Osteocyte (in vitro differentiated cells): ENCODE measurements around the gene NOTUM. TPM values are rescaled to one million over a fixed set of nuclear protein-coding genes. Genes with fewer than 3 reads are reported as not detected.

Experiments used
- DNase-seq: peaks from one replicate; pipeline ENCODE4 v3.0.0; 2021; ENCODE audit warnings: mixed read lengths; ENCODE audit not compliant: unreplicated experiment; ENCODE audit errors: extremely low spot score
- H3K27ac Mint-ChIP-seq: one replicate; pipeline ENCODE4 v1.8.0; 2021; ENCODE audit warnings: mild to moderate bottlenecking, mixed read lengths; ENCODE audit not compliant: unreplicated experiment
- H3K27me3 Mint-ChIP-seq: one replicate; pipeline ENCODE4 v1.8.0; 2021; ENCODE audit warnings: mixed read lengths; ENCODE audit not compliant: unreplicated experiment
- H3K36me3 Mint-ChIP-seq: one replicate; pipeline ENCODE4 v1.8.0; 2021; ENCODE audit warnings: mixed read lengths; ENCODE audit not compliant: unreplicated experiment
- H3K4me1 Mint-ChIP-seq: one replicate; pipeline ENCODE4 v1.8.0; 2021; ENCODE audit warnings: mixed read lengths; ENCODE audit not compliant: unreplicated experiment
- H3K4me3 Mint-ChIP-seq: one replicate; pipeline ENCODE4 v1.8.0; 2021; ENCODE audit warnings: mild to moderate bottlenecking, moderate library complexity, mixed read lengths; ENCODE audit not compliant: unreplicated experiment
- H3K9me3 Mint-ChIP-seq: one replicate; pipeline ENCODE4 v1.8.0; 2021; ENCODE audit warnings: mixed read lengths; ENCODE audit not compliant: unreplicated experiment
- CTCF ChIP-seq: fragments of 200-600 bp; sonication (generic); IDR thresholded peaks from 2 replicates; pipeline ENCODE4 v1.5.0; 2021; ENCODE audit warnings: antibody characterized with exemption, mild to moderate bottlenecking, moderate library complexity
- total RNA-seq: library from RNA; stranded (reverse); gene quantifications from 2 replicates; pipeline ENCODE4 v1.2.1, GENCODE V29; 2021

Gene NOTUM
- total RNA-seq, 1 donor from 2014 or later = 0.30 TPM

GRCh38 chr17:81923302-81924260, 37.4 kb downstream of the NOTUM start:
- DNase-seq = peak; percentile 91
- H3K9me3 Mint-ChIP-seq = no peaks in the 10 kb centered on the region
- H3K27ac Mint-ChIP-seq = peak overlapping the region; percentile 82
- H3K27me3 Mint-ChIP-seq = no peaks in the 10 kb centered on the region
- no peak for TF ChIP-seq CTCF
- peak overlapping the region; percentile 72 for H3K4me3 Mint-ChIP-seq
- H3K4me1 Mint-ChIP-seq = peaks cover 35% of the 10 kb centered on the region
- peaks cover 4% of the 10 kb centered on the region for H3K36me3 Mint-ChIP-seq

- Mint-ChIP-seq H3K4me3 (peak overlapping the region; percentile 38), H3K4me1 (peaks cover 34% of the 10 kb centered on the region), H3K27me3 (no peaks in the 10 kb centered on the region), H3K27ac (peak overlapping the region; percentile 60), H3K9me3 (no peaks in the 10 kb centered on the region), H3K36me3 (peaks cover 4% of the 10 kb centered on the region)
- no peak for DNase-seq
- TF ChIP-seq CTCF = no peak
Observed at GRCh38 chr17:81922566-81923301, 38.3 kb downstream of the NOTUM start.

- TF ChIP-seq CTCF = no peak
Observed at GRCh38 chr17:81921996-81922565, 38.9 kb downstream of the NOTUM start.

GRCh38 chr17:81921537-81921862, 39.5 kb downstream of the NOTUM start:
- Mint-ChIP-seq H3K4me3 (no peak overlapping the region), H3K9me3 (no peaks in the 10 kb centered on the region), H3K4me1 (peaks cover 42% of the 10 kb centered on the region), H3K36me3 (peaks cover 4% of the 10 kb centered on the region), H3K27ac (no peak overlapping the region), H3K27me3 (no peaks in the 10 kb centered on the region)
- TF ChIP-seq CTCF = no peak
- no peak for DNase-seq

More at GRCh38 chr17:81921996-81922565, 38.9 kb downstream of the NOTUM start:
- Mint-ChIP-seq H3K36me3 (peaks cover 4% of the 10 kb centered on the region), H3K27ac (peak overlapping the region; percentile 76), H3K9me3 (no peaks in the 10 kb centered on the region), H3K4me1 (peaks cover 37% of the 10 kb centered on the region), H3K4me3 (no peak overlapping the region), H3K27me3 (no peaks in the 10 kb centered on the region)
- no peak for DNase-seq
